Dedifferentiated amniotic fluid mesenchymal stem cell (primary cell): ENCODE results near the gene ADAMTS19.

Experiments
- DNase-seq: peaks from one replicate; pipeline ENCODE4 v3.0.0-alpha.2; 2016; ENCODE audit errors: extremely low spot score

The ADAMTS19 gene

DNA sequence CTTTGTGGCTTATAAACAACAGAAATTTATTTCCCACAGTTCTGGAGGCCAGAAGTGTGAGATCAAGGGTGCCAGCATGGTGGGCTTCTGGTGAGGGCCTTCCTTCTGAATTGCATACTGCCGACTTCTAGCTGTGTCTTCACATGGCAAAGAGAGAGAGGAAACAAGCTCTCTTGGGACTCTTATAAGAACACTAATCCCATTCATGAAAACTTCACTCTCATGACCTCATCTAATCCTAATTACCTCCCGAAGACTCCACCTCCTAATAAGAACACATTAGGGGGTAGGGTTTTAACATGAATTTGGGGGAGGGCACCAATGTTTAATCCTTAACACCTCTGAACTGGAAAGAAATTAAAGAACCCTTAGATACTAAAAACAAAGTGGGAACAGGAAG lies 211.9 kb downstream of the ADAMTS19 start:
- no peak for DNase-seq

- no peak for DNase-seq
These were observed 219.6 kb downstream of the ADAMTS19 start for GRCh38 chr5:129679671-129680070.

- DNase-seq: no peak
These were observed 227.8 kb downstream of the ADAMTS19 start for GRCh38 chr5:129687941-129688340.

DNA sequence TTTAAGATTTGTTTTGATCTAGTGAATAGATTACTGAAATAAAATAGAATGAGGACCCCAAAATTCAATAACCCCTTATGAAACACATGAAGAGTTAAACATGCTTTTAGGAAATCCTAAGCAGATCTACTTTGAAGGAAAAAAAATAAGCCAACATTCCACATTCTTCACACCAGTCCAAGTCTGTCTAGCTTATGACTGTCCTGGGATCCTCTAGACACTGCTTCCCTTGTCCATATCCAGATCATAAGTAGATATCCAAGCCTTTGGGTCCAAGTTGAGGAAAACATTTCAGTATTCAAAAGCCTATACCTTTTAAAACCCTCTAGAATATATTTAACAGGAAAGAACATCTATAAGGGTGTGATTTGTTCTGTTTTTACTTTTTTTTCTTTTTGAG lies 228.9 kb downstream of the ADAMTS19 start:
- DNase-seq: no peak

- DNase-seq: no peak
These were observed 231.1 kb downstream of the ADAMTS19 start for GRCh38 chr5:129691220-129691619.

DNA sequence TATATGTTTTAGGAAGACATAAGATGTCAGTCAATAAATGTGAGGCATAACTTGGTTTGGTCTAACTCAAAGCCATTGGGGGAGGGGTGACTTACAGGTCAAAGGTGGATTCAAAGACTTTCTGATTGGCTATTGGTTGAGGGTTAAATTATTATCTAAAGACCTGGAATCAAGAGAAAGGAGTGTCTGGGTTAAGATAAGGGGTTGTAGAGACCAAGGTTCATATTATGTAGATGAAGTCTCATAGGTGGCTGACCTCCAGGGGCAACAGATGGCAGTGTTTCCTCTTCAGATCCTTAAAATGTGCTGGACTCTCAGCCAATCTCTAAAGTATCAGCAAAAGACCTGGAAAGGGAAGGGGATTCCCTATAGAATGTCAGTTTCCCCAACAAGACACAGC lies 236.5 kb downstream of the ADAMTS19 start:
- no peak for DNase-seq

- DNase-seq: no peak
These were observed 238.6 kb downstream of the ADAMTS19 start for GRCh38 chr5:129698661-129699060.

DNA sequence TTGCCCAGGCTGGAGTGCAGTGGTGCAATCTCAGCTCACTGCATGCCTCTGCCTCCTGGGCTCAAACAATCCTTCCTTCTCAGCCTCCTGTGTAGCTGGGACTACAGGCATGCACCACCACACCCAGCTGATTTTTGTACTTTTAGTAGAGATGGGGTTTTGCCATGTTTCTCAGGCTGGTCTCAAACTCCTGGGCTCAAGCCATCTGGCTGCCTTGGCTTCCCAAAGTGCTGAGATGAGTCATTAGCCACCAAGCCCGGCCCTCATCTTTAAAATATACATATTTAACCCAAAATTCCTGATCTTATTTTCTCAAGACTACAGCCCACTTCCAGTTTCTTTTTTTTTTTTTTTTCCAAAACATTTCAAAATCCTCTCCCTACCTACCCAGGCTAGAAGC lies 256.1 kb downstream of the ADAMTS19 start:
- DNase-seq: no peak

- no peak for DNase-seq
These were observed 256.6 kb downstream of the ADAMTS19 start for GRCh38 chr5:129716651-129717050.

DNA sequence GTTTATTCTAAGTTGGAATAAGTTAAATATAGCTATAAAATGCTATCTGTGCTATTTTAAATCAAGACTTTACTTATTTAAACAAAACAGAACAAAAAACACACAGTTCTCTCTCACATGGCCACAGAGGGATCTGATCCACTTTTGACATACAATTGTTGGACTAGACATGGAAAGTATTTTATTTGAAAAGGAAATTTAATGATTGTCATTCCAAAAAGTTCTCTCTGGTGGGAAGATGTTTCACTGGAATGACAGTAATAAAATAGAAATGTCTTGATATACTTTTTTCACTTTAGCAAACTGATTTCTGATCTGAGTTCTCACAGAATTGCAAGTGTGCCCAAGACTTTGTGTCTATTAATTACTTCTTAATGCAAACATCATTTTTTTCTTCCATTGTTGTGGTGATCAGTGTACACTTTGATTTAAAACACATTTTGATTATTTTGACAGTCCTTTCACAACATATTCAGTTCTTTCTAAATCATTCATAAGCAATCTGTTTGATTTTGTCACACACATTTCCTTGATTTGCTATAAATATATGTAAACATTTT lies 257.7 kb downstream of the ADAMTS19 start:
- no peak for DNase-seq

GRCh38 chr5:129718471-129719090 lies 258.5 kb downstream of the ADAMTS19 start:
- DNase-seq: no peak

DNA sequence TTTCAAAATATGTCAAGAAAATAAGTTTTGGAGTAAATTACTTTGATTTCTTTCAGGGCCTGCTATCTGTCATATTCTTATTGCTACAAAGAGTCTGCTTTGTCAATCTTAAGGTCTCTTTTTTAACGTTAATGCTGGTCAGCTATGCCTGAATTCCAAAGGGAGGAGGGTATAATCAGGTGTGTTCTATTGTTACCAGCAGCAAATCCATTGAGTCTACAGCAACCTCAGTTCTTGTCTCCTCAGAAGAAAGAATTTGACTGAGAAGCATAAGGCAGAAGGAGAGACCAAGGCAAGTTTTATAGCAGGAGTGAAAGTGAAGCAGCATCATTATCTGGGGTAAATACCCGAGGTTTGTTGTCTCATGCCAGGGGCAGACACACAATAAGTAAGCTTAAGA lies 264.1 kb downstream of the ADAMTS19 start:
- no peak for DNase-seq

DNA sequence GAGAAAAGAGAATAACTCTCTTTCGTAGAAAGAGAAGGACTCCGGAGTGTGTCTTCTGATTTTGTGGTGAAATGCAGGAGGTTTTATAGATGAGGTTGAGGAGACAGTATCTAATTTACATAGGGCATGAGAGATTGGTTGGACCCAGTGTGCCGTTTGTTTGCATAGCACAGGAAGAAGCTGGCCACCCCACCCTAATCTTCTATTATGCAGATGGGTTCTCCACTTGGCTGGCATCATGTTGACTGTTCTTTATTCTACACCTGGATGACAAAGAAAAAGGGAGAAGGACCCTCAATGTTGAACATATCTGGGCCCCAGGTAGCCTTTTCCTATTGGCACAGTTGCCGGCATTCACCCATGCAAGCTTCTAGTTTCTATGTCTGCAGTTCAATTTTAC lies 264.5 kb downstream of the ADAMTS19 start:
- DNase-seq: no peak

DNA sequence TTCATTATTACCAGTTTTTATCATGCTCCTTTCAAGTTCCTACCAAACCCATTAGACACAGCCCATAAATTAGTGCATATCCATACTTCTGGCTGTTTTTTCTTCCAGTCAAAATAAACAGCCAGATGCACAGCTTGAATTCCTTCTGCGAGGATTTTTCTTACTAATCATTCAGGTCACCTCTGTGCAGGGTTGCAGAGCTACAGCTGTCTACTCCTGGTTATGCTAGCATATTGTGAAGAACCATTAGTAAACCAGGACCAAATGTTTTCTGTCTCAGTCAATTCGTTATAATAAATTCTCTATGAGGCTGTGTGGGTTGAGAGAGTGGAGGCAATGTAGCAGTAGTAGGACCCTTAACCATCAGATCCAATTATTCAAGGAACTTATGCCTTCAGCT lies 279.7 kb downstream of the ADAMTS19 start:
- no peak for DNase-seq

GRCh38 chr5:129743541-129744187 lies 283.6 kb downstream of the ADAMTS19 start:
- no peak for DNase-seq

DNA sequence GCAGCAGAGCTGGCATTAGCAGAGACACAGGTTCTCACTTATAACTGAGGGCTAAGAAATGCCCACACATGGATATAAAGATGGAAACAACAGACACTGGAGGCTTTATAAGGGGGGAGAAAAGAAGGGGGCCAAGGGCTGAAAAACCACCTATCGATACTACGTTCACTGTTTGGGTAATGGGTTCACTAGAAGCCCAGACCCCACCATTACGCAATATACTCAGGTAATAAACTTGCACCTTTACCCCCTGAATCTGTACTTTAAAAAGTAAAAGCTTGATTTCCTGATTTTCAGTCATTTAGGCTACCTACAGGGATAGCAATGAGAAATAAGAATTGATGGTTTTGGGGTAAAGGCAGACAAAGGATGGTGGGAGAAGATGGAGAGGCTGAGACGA lies 285.9 kb downstream of the ADAMTS19 start:
- DNase-seq: no peak

DNA sequence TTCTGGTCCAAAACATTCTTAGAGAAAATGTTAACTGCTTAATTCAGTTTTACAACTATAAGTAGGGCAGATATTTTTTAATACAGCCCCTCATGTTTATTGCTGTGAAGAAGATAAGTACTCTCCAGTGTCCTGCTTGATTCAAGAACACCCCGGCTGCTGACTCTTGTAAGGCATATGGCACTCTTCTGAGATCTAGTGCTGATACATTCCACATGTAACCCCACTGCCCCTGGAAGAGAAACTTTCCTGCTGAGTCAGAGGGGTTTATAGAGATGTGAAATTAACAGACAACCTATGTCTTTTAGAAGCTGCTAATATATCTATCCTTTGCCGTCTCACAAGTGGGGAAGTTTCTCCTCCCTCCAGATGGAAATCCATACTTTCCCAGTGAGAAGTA lies 286.8 kb downstream of the ADAMTS19 start:
- no peak for DNase-seq

- no peak for DNase-seq
These were observed 287.7 kb downstream of the ADAMTS19 start, which contains the start of gene MINAR2 for GRCh38 chr5:129747572-129748407. Gene MINAR2 (plus strand): TSS chr5:129748094. CDS start chr5:129748191, 97 bp downstream.

GRCh38 chr5:129748913-129749880 lies 289.1 kb downstream of the ADAMTS19 start:
- no peak for DNase-seq

- no peak for DNase-seq
These were observed 300.7 kb downstream of the ADAMTS19 start for GRCh38 chr5:129760636-129761325.

DNA sequence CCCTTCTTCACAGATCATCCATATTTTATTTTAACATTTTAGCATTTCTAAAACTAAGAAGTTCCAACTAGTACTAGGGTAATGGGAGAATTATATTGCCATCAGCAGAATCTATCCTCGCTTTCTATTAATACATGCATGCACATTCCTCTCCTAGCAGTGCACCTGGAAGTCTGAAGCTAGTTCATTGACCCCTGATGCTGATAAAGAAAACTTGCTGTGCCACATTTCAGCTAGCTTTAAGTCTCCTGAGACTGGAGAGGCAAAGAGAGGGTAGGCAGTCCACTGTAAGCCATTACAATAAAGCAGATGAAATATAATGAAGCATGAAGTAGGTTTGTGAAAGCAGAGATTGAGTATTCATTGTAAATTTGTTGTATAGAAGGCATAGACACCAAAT lies 303.6 kb downstream of the ADAMTS19 start:
- no peak for DNase-seq
